Immature natural killer cell (primary cell): ENCODE data around the gene PDCD2L. TPM values are rescaled to one million over a fixed set of nuclear protein-coding genes. Genes with fewer than 3 reads are reported as not detected.

Experiments used
- DNase-seq, 3 donors: peaks; one replicate each; pipeline ENCODE4 v3.0.0; 2022; ENCODE audit warnings: mixed read lengths in 1 of 3
- H3K27ac Mint-ChIP-seq, 6 donors: one replicate each; pipeline ENCODE4 v1.8.0; 2020; ENCODE audit warnings: mixed read lengths in 6 of 6, mild to moderate bottlenecking in 5 of 6, inconsistent platforms in 4 of 6, moderate library complexity in 3 of 6
- H3K27me3 Mint-ChIP-seq, 3 donors: one replicate each; pipeline ENCODE4 v1.8.0; 2020 to 2021; ENCODE audit warnings: low read depth in 3 of 3, mild to moderate bottlenecking in 3 of 3, mixed read lengths in 3 of 3, moderate library complexity in 3 of 3, inconsistent platforms in 1 of 3
- H3K36me3 Mint-ChIP-seq, 3 donors: one replicate each; pipeline ENCODE4 v1.8.0; 2020; ENCODE audit warnings: mixed read lengths in 3 of 3, inconsistent platforms in 2 of 3, mild to moderate bottlenecking in 2 of 3
- H3K4me1 Mint-ChIP-seq, 2 donors: one replicate each; pipeline ENCODE4 v1.8.0; 2020; ENCODE audit warnings: inconsistent platforms in 2 of 2, mild to moderate bottlenecking in 2 of 2, mixed read lengths in 2 of 2, moderate library complexity in 1 of 2
- H3K4me3 Mint-ChIP-seq, 5 donors: one replicate each; pipeline ENCODE4 v1.8.0; 2020; ENCODE audit warnings: mild to moderate bottlenecking in 5 of 5, mixed read lengths in 5 of 5, inconsistent platforms in 3 of 5, moderate library complexity in 3 of 5
- H3K9me3 Mint-ChIP-seq, 6 donors: one replicate each; pipeline ENCODE4 v1.8.0; 2020; ENCODE audit warnings: mild to moderate bottlenecking in 6 of 6, mixed read lengths in 6 of 6, inconsistent platforms in 4 of 6, moderate library complexity in 3 of 6
- polyA plus RNA-seq, 3 donors: library from polyadenylated mRNA; unstranded; fragments of 300-500 nt; fragmentation: Illumina TruSeq; gene quantifications; one replicate each; pipeline ENCODE4 v1.2.3, GENCODE V29; 2021

PDCD2L gene
- polyA plus RNA-seq, 3 donors from 2014 or later: 6.5 to 14.3 (median 11.4) TPM

DNA sequence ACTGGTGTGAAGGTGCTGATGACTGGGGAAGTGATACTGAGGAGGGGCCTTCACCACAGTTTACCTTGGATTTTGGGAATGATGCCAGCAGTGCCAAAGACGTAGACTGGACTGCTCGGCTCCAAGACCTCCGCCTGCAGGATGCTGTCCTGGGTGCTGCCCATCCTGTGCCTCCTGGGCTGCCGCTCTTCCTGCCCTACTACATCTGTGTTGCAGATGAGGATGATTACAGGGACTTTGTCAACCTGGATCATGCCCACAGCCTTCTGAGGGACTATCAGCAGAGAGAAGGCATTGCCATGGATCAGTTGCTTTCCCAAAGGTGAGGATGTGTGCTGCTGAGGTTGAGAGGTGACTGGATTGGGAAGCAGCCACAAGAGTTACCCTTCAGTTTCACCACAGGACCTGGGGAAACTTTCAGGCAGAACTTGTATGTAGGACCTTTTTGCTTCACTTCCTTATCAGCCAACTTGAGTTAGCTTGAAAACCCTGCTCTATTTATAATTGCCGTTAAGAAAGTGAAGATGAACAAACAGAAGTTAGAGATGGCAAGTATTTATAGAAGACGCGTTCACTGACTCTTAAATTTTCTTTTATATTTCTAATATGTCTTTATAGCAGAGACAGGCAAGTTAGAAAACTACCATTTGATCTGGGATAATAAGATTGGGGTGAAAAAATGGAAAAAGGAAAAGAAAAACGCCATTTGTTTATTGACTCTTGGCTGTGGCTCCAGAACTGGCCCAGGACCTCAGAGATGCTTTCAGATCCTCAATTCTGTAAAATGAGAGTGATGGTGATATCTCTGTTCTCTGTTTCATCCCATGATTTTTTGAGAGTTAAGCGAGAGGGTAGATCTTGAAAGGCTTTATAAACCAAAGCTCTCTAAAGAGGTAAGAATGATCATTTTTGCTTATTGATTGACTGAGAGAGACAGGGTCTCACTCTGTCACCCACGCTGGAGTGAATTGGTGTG lies 5.3 kb downstream of the PDCD2L start:
- Mint-ChIP-seq H3K4me1 (peaks cover 0 to 3% of the 10 kb centered on the region in 2 donors), H3K27ac (no peak overlapping the region), H3K4me3 (no peak overlapping the region), H3K27me3 (no peaks in the 10 kb centered on the region), H3K9me3 (no peaks in the 10 kb centered on the region), H3K36me3 (peaks cover 7 to 18% (median 8%) of the 10 kb centered on the region in 3 donors)
- DNase-seq: no peak

- H3K27ac Mint-ChIP-seq: no peak overlapping the region
- no peak for DNase-seq
- H3K4me3 Mint-ChIP-seq: no peak overlapping the region
- H3K36me3 Mint-ChIP-seq: peaks cover 8 to 22% (median 10%) of the 10 kb centered on the region in 3 donors
- peaks cover 0 to 2% of the 10 kb centered on the region in 2 donors for H3K4me1 Mint-ChIP-seq
- H3K9me3 Mint-ChIP-seq: no peaks in the 10 kb centered on the region
- no peaks in the 10 kb centered on the region for H3K27me3 Mint-ChIP-seq
Observed at GRCh38 chr19:34411216-34411615, 7.0 kb downstream of the PDCD2L start.

DNA sequence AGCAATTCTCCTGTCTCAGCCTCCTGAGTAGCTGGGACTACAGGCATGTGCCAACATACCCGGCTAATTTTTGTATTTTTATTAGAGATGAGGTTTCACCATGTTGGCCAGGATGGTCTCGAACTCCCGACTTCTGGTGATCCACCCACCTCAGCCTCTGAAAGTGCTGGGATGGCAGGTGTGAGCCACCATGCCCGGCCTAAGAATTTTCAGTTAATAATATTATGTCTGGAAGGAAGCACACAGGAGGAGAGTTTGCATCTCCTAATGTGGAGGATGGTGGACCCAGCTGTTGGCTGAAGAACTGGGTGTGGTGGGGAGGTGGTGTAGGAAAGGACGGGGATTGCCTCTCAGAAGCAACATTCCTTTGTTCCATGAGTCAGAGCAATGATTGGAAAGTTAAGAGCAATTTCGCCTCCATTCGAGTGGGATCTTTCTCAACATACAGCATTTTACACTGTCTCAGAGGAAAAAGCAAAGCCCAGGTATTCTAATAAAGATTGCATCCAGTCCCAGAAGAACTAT lies 11.9 kb downstream of the PDCD2L start:
- no peak overlapping the region for H3K27ac Mint-ChIP-seq
- H3K27me3 Mint-ChIP-seq: no peaks in the 10 kb centered on the region
- no peak for DNase-seq
- peaks cover 9 to 19% (median 12%) of the 10 kb centered on the region in 3 donors for H3K36me3 Mint-ChIP-seq
- H3K4me1 Mint-ChIP-seq: no peaks in the 10 kb centered on the region
- H3K9me3 Mint-ChIP-seq: no peaks in the 10 kb centered on the region
- H3K4me3 Mint-ChIP-seq: no peak overlapping the region

- no peak for DNase-seq
- Mint-ChIP-seq H3K4me3 (no peak overlapping the region), H3K27me3 (no peaks in the 10 kb centered on the region), H3K9me3 (no peaks in the 10 kb centered on the region), H3K4me1 (no peaks in the 10 kb centered on the region), H3K27ac (peak overlapping the region in 2 of 6 donors; percentile 47 to 57), H3K36me3 (peaks cover 9 to 19% (median 12%) of the 10 kb centered on the region in 3 donors)
Observed at GRCh38 chr19:34418300-34418699, 14.1 kb downstream of the PDCD2L start.

DNA sequence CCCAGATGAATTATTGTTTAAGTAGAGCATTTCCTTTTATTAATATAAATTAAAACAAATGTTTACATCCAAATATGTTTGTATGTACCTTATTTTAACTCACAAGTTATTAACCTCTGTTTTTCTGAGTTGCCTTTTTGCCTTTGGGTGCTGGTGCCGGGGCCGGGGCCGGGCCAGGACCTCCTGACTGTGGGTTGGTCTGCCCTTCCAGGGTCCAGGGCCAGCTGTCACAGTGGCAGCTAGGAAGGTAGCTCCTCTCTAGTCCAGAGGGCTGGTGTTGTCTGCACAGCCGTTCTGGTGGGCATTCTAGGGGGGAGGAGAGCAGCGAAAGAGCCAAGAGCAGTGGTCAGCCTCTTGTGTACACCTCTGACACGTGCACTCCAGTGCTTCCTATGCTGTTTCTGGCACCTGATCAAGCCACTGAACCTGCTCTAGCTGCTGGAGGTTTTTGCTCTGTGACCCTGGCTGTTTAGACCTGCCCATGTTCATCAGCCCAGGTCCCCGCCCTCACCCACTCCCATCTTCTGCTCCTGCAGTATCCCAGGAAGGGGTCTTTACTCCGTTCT lies 22.0 kb downstream of the PDCD2L start:
- peak overlapping the region in 3 of 5 donors; percentile 10 to 44 (median 43) for H3K4me3 Mint-ChIP-seq
- H3K4me1 Mint-ChIP-seq: peaks cover 26 to 29% of the 10 kb centered on the region in 2 donors
- DNase-seq: no peak
- H3K27me3 Mint-ChIP-seq: peaks cover 7 to 13% (median 7%) of the 10 kb centered on the region in 3 donors
- H3K9me3 Mint-ChIP-seq: no peaks in the 10 kb centered on the region
- H3K27ac Mint-ChIP-seq: no peak overlapping the region
- H3K36me3 Mint-ChIP-seq: peaks cover 0 to 10% (median 5%) of the 10 kb centered on the region in 3 donors

DNA sequence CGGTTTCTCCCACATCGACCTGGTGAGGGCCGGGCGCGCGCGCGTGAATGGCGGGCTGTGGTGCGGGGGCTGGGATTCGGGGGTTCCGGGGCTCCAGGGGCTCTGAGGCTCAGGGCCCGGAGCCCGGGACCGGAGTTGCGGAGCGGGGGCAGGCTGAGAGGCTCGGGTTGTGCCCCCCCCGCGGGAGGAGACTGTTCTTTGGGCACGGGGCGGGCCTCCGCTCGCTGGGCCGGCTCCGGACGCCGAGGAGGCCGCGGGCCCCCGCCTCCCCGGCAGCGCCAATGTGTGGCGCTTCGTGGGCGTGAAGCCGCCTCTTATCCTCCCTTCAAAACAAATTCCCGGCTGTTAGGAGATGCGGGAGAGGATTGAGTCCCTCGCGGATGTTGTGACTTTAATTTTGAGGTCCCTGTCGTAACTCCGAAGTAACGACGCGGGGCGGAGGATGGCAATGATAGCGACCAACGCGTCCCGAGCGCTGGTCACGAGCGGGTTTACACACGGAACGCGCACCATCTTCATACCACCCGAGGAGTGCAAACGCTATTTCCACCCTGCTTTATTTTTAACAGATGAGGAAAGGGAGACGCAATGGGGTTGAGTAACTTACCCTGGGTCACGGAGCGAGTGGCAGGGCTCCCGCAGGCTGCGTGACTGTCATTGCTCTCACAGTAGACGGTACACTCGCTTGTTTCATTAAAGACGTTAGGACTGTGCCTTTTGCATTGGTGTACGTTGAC lies 24.5 kb downstream of the PDCD2L start:
- Mint-ChIP-seq H3K36me3 (peaks cover 0 to 11% (median 5%) of the 10 kb centered on the region in 3 donors), H3K27ac (peak overlapping the region; percentile 91 to 97 (median 94)), H3K9me3 (no peaks in the 10 kb centered on the region), H3K4me1 (peaks cover 31 to 51% of the 10 kb centered on the region in 2 donors), H3K27me3 (peaks cover 7 to 13% (median 7%) of the 10 kb centered on the region in 3 donors), H3K4me3 (peak overlapping the region; percentile 96 to 99 (median 98))
- no peak for DNase-seq

DNA sequence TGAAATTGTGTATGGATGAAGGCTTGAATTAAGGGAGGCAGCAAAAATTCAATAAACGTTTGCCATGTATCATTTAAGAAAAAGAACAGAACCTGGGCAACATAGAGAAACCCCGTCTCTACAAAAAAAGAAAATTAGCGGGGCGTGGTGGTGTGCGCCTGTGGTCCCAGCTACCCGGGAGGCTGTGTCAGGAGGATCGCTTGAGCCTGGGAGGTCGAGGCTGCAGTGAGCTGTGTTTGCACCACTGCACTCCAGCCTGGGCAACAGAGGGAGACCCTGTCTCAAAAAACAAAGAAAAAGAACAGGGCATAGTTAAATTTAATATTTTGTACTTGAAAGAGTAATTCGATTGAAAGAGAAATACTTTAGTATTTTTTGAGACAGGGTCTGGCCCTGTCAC lies 25.4 kb downstream of the PDCD2L start:
- H3K36me3 Mint-ChIP-seq: peaks cover 0 to 9% (median 4%) of the 10 kb centered on the region in 3 donors
- H3K27ac Mint-ChIP-seq: peak overlapping the region in 3 of 6 donors; percentile 4 to 94 (median 49)
- no peak for DNase-seq
- H3K4me1 Mint-ChIP-seq: peaks cover 32 to 55% of the 10 kb centered on the region in 2 donors
- H3K27me3 Mint-ChIP-seq: peaks cover 7 to 13% (median 7%) of the 10 kb centered on the region in 3 donors
- peak overlapping the region; percentile 96 to 99 (median 98) for H3K4me3 Mint-ChIP-seq
- no peaks in the 10 kb centered on the region for H3K9me3 Mint-ChIP-seq

GRCh38 chr19:34430738-34431625 lies 26.8 kb downstream of the PDCD2L start:
- peaks cover 7 to 13% (median 7%) of the 10 kb centered on the region in 3 donors for H3K27me3 Mint-ChIP-seq
- DNase-seq: peak; percentile 45 to 61 (median 47)
- peaks cover 0 to 8% (median 5%) of the 10 kb centered on the region in 3 donors for H3K36me3 Mint-ChIP-seq
- H3K4me3 Mint-ChIP-seq: peak overlapping the region; percentile 58 to 75 (median 71)
- H3K27ac Mint-ChIP-seq: peak overlapping the region; percentile 46 to 85 (median 67)
- peaks cover 33 to 55% of the 10 kb centered on the region in 2 donors for H3K4me1 Mint-ChIP-seq
- no peaks in the 10 kb centered on the region for H3K9me3 Mint-ChIP-seq

- Mint-ChIP-seq H3K9me3 (no peaks in the 10 kb centered on the region), H3K27me3 (peaks cover 7 to 13% (median 7%) of the 10 kb centered on the region in 3 donors), H3K4me3 (no peak overlapping the region), H3K27ac (no peak overlapping the region), H3K4me1 (peaks cover 33 to 55% of the 10 kb centered on the region in 2 donors), H3K36me3 (peaks cover 0 to 11% (median 7%) of the 10 kb centered on the region in 3 donors)
- DNase-seq: no peak
Observed at GRCh38 chr19:34431681-34432402, 27.6 kb downstream of the PDCD2L start.

DNA sequence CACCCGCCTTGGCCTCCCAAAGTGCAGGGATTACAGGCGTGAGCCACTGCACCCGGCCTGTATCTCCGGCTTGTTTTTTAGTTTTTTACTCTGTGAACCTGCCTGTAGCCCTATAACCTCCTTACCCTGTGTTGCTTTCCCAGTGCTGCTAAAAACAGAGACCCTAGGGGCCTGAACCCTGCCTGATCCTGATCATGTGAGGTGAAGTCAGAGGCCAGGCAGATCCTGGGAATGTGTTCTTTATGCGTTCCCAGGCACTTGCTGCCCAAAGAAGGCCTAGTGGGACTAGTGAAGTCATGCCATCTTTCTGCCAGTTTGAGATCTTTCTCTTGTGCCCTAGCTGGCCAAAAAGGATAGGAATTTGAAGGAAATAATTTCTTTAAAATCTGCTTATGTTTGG lies 28.6 kb downstream of the PDCD2L start:
- Mint-ChIP-seq H3K27ac (no peak overlapping the region), H3K4me1 (peaks cover 33 to 53% of the 10 kb centered on the region in 2 donors), H3K4me3 (no peak overlapping the region), H3K9me3 (no peaks in the 10 kb centered on the region), H3K36me3 (peaks cover 0 to 14% (median 7%) of the 10 kb centered on the region in 3 donors), H3K27me3 (peaks cover 5 to 13% (median 7%) of the 10 kb centered on the region in 3 donors)
- DNase-seq: no peak

- H3K36me3 Mint-ChIP-seq: peaks cover 5 to 23% (median 12%) of the 10 kb centered on the region in 3 donors
Observed at GRCh38 chr19:34436716-34437115, 32.5 kb downstream of the PDCD2L start.

GRCh38 chr19:34448191-34448590 lies 44.0 kb downstream of the PDCD2L start:
- Mint-ChIP-seq H3K36me3 (peaks cover 31 to 59% (median 33%) of the 10 kb centered on the region in 3 donors), H3K4me1 (peaks cover 2 to 4% of the 10 kb centered on the region in 2 donors), H3K4me3 (no peak overlapping the region), H3K27me3 (no peaks in the 10 kb centered on the region), H3K9me3 (no peaks in the 10 kb centered on the region), H3K27ac (peak overlapping the region in 3 of 6 donors; percentile 6 to 73 (median 29))
- DNase-seq: no peak

More at GRCh38 chr19:34436716-34437115, 32.5 kb downstream of the PDCD2L start:
- Mint-ChIP-seq H3K27ac (no peak overlapping the region), H3K4me1 (peaks cover 9 to 27% of the 10 kb centered on the region in 2 donors), H3K27me3 (peaks cover 0 to 2% (median 2%) of the 10 kb centered on the region in 3 donors), H3K4me3 (no peak overlapping the region), H3K9me3 (no peaks in the 10 kb centered on the region)
- no peak for DNase-seq
